CD4-positive, alpha-beta T cell (primary cell): Measurements from ENCODE around the gene TGIF2. TPM values are rescaled to one million over a fixed set of nuclear protein-coding genes. Genes with fewer than 3 reads are reported as not detected.

ENCODE experiments used
- ATAC-seq: fragments of 200-7000 bp; cut with Tn5 transposase; one replicate; pipeline ENCODE4 v1.10.0; 2022; ENCODE audit warnings: mild to moderate bottlenecking; ENCODE audit not compliant: poor library complexity
- CTCF ChIA-PET: fragments of 350-600 bp; sonication (Branson Sonifier 250); formaldehyde crosslinking; loops from one replicate; lab custom pipeline; 2021; ENCODE audit warnings: antibody characterized with exemption, inconsistent platforms; lab: Charles Lee
- POLR2A ChIA-PET: fragments of 350-600 bp; sonication (Branson Sonifier 250); formaldehyde crosslinking; loops from one replicate; lab custom pipeline; 2021; ENCODE audit warnings: antibody characterized with exemption, inconsistent platforms; lab: Charles Lee
- DNase-seq, 14 experiments: peaks; one replicate each; pipeline ENCODE4 v3.0.0-alpha.2; 2013 to 2020; ENCODE audit warnings: mixed read lengths in 2 of 14
- H3K27ac ChIP-seq, 2 donors: one replicate each; pipeline versions ENCODE4 v1.5.1 to v1.7.0; 2013; ENCODE audit warnings: low read length in 2 of 2, low read depth in 1 of 2, mild to moderate bottlenecking in 1 of 2
- H3K27me3 ChIP-seq, 2 experiments: 1 replicate in 1 of 2; 2 replicates in 1 of 2; pipeline versions ENCODE4 v1.6.1 to v1.7.0; 2013; ENCODE audit warnings: low read length in 2 of 2, control low read depth in 1 of 2, mild to moderate bottlenecking in 1 of 2, moderate library complexity in 1 of 2; ENCODE audit not compliant: insufficient read depth in 2 of 2, control insufficient read depth in 1 of 2
- H3K36me3 ChIP-seq: one replicate; pipeline ENCODE4 v1.6.1; 2013; ENCODE audit warnings: low read length, control low read depth; ENCODE audit not compliant: insufficient read depth
- H3K4me1 ChIP-seq: one replicate; pipeline ENCODE4 v1.6.1; 2013; ENCODE audit warnings: low read length, control low read depth; ENCODE audit not compliant: insufficient read depth
- H3K4me3 ChIP-seq: one replicate; pipeline ENCODE4 v1.5.1; 2013; ENCODE audit warnings: mild to moderate bottlenecking, low read length, moderate library complexity
- H3K9me3 ChIP-seq, 2 experiments: 1 replicate in 1 of 2; 2 replicates in 1 of 2; pipeline versions ENCODE4 v1.6.1 to v1.7.0; 2013; ENCODE audit warnings: low read length in 2 of 2, mild to moderate bottlenecking in 2 of 2, control low read depth in 1 of 2, moderate library complexity in 1 of 2; ENCODE audit not compliant: control insufficient read depth in 1 of 2, insufficient read depth in 1 of 2
- H3K27ac Mint-ChIP-seq: one replicate; pipeline ENCODE4 v1.8.0; 2020; ENCODE audit warnings: mixed read lengths
- H3K27me3 Mint-ChIP-seq: one replicate; pipeline ENCODE4 v1.8.0; 2021; ENCODE audit warnings: mixed read lengths
- H3K36me3 Mint-ChIP-seq: one replicate; pipeline ENCODE4 v1.8.0; 2021; ENCODE audit warnings: low read depth, mixed read lengths
- H3K4me1 Mint-ChIP-seq: one replicate; pipeline ENCODE4 v1.8.0; 2021; ENCODE audit warnings: low read depth, mixed read lengths
- H3K4me3 Mint-ChIP-seq: one replicate; pipeline ENCODE4 v1.8.0; 2020; ENCODE audit warnings: mild to moderate bottlenecking, mixed read lengths
- H3K9me3 Mint-ChIP-seq: one replicate; pipeline ENCODE4 v1.8.0; 2020; ENCODE audit warnings: mixed read lengths
- CTCF ChIP-seq: fragments of 200-600 bp; IDR thresholded peaks from one replicate; pipeline ENCODE4 v1.8.0; 2022; ENCODE audit warnings: antibody characterized with exemption, mild to moderate bottlenecking
- intact Hi-C, 2 experiments: fragments of 100-400 bp; cut with DNase I in 1 of 2; cut with micrococcal nuclease in 1 of 2; formaldehyde crosslinking; loops; one replicate each; pipeline versions ENCODE4 v1.15.1 to v1.9.0; 2023 to 2025; cut with DNase I, micrococcal nuclease
- total RNA-seq, 174 experiments: library from RNA in 2 of 174; stranded (reverse) in 2 of 174; gene quantifications; one replicate each; pipeline ENCODE4 v1.2.3 and lab custom pipeline; 2021 to 2026

TGIF2 gene
- total RNA-seq, 2 experiments from 2014 or later = 29.2 to 34.5 TPM

- Histone ChIP-seq H3K4me1 (peaks cover 38% of the 10 kb centered on the region), H3K36me3 (peaks cover 59% of the 10 kb centered on the region), H3K4me3 (no peak overlapping the region), H3K27ac (no peak overlapping the region), H3K9me3 (no peaks in the 10 kb centered on the region), H3K27me3 (no peaks in the 10 kb centered on the region)
- Mint-ChIP-seq H3K36me3 (peaks cover 77% of the 10 kb centered on the region), H3K9me3 (no peaks in the 10 kb centered on the region), H3K4me3 (no peak overlapping the region), H3K4me1 (peaks cover 63% of the 10 kb centered on the region), H3K27me3 (no peaks in the 10 kb centered on the region), H3K27ac (peak overlapping the region; percentile 70)
- no peak for DNase-seq
- ChIA-PET CTCF (interaction anchor here (0.7 to 3.0 kb wide), 2 partner anchors 12 to 20 kb away, joined by 3 to 8 read pairs; partner anchors contain the start of gene RAB5IF), POLR2A (interaction anchor here (1.1 kb wide), 1 partner anchor 18 kb away, joined by 4 read pairs; no protein-coding TSS in a partner anchor)
- no peak for ATAC-seq
- TF ChIP-seq CTCF = no peak
- intact Hi-C loops = no loop called here
Observed at GRCh38 chr20:36624944-36625324, 51.5 kb downstream of the TGIF2 start.

- peaks cover 55% of the 10 kb centered on the region for H3K4me1 ChIP-seq
- H3K36me3 Mint-ChIP-seq = peaks cover 88% of the 10 kb centered on the region
- no peaks in the 10 kb centered on the region for H3K9me3 ChIP-seq
- ATAC-seq = no peak
- DNase-seq = peak in 3 of 14 experiments; percentile 34 to 63 (median 49)
- H3K4me1 Mint-ChIP-seq = peaks cover 73% of the 10 kb centered on the region
- no peak overlapping the region for H3K4me3 Mint-ChIP-seq
- H3K27me3 ChIP-seq = no peaks in the 10 kb centered on the region
- H3K27ac ChIP-seq = no peak overlapping the region
- intact Hi-C loops = no loop called here
- H3K27ac Mint-ChIP-seq = peak overlapping the region; percentile 62
- ChIA-PET POLR2A (no interaction called here), CTCF (interaction anchor here (1.2 kb wide), 1 partner anchor 117 kb away, joined by 3 read pairs; no protein-coding TSS in a partner anchor)
- H3K4me3 ChIP-seq = no peak overlapping the region
- no peaks in the 10 kb centered on the region for H3K27me3 Mint-ChIP-seq
- H3K36me3 ChIP-seq = peaks cover 73% of the 10 kb centered on the region
- no peak for TF ChIP-seq CTCF
- H3K9me3 Mint-ChIP-seq = no peaks in the 10 kb centered on the region
Observed at GRCh38 chr20:36628076-36628475, 54.7 kb downstream of the TGIF2 start.

- no peaks in the 10 kb centered on the region for H3K9me3 Mint-ChIP-seq
- H3K4me1 Mint-ChIP-seq = peaks cover 59% of the 10 kb centered on the region
- H3K27me3 ChIP-seq = no peaks in the 10 kb centered on the region
- TF ChIP-seq CTCF = no peak
- peaks cover 44% of the 10 kb centered on the region for H3K4me1 ChIP-seq
- H3K27ac ChIP-seq = peak overlapping the region; percentile 57 to 65
- peak overlapping the region; percentile 20 for H3K4me3 ChIP-seq
- H3K36me3 Mint-ChIP-seq = peaks cover 88% of the 10 kb centered on the region
- ChIA-PET CTCF (interaction anchor here (0.7 kb wide), 1 partner anchor 161 kb away, joined by 3 read pairs; no protein-coding TSS in a partner anchor), POLR2A (interaction anchor here (1.0 to 1.8 kb wide), 7 partner anchors 14 to 103 kb away, joined by 3 to 16 read pairs (median 5); partner anchors contain the start of genes RAB5IF and SLA2)
- H3K9me3 ChIP-seq = no peaks in the 10 kb centered on the region
- H3K4me3 Mint-ChIP-seq = peak overlapping the region; percentile 82
- ATAC-seq = peak; percentile 85
- DNase-seq = peak in 13 of 14 experiments; percentile 16 to 71 (median 46)
- no peaks in the 10 kb centered on the region for H3K27me3 Mint-ChIP-seq
- peaks cover 77% of the 10 kb centered on the region for H3K36me3 ChIP-seq
- intact Hi-C loops = loop anchor here in 1 of 2 experiments (2.0 kb wide), 1 partner anchor 15 kb away; no protein-coding TSS in a partner anchor
- H3K27ac Mint-ChIP-seq = peak overlapping the region; percentile 88
Observed at GRCh38 chr20:36629719-36630681, 56.6 kb downstream of the TGIF2 start.
